Frontal cortex (tissue), 4 donors: ENCODE data around the gene CHL1. TPM values are rescaled to one million over a fixed set of nuclear protein-coding genes. Genes with fewer than 3 reads are reported as not detected.
A peak's percentile ranks its signal among the peaks of the same experiment; 100 is the strongest.

Source experiments
- DNase-seq, 2 donors: peaks; one replicate each; pipeline ENCODE4 v3.0.0; 2012; ENCODE audit warnings: low spot score in 2 of 2
- FAIRE-seq: peaks from 2 replicates; lab custom pipeline; 2012; peaks lifted over from hg19 to GRCh38; lab: Jason Lieb, UNC
- total RNA-seq: library from RNA; depleted of rRNA; stranded (reverse); fragments of >200 nt; gene quantifications from one replicate; pipeline ENCODE4 v1.2.3, GENCODE V29; 2014
- donor health status: control.
- donor health status: control.
- donor health status: control.

CHL1 gene
- total RNA-seq, 1 donor from 2014 or later: 1,010 TPM

- no peak for DNase-seq
- no peak for FAIRE-seq
Observed at GRCh38 chr3:318903-319302, 122.3 kb downstream of the CHL1 start.

GRCh38 chr3:324423-324822 lies 127.9 kb downstream of the CHL1 start:
- DNase-seq (no peak), FAIRE-seq (no peak)

- DNase-seq (no peak), FAIRE-seq (peak; percentile 26)
Observed at GRCh38 chr3:325495-325894, 128.9 kb downstream of the CHL1 start.

GRCh38 chr3:330494-331115 lies 134.0 kb downstream of the CHL1 start:
- FAIRE-seq (no peak), DNase-seq (no peak)

GRCh38 chr3:331881-332280 lies 135.3 kb downstream of the CHL1 start:
- no peak for FAIRE-seq
- DNase-seq: no peak

- FAIRE-seq: no peak
Observed at GRCh38 chr3:332701-333100, 136.1 kb downstream of the CHL1 start.

GRCh38 chr3:335240-335639 lies 138.7 kb downstream of the CHL1 start:
- no peak for FAIRE-seq
- DNase-seq: no peak

More at GRCh38 chr3:332701-333100, 136.1 kb downstream of the CHL1 start:
- DNase-seq: no peak

DNA sequence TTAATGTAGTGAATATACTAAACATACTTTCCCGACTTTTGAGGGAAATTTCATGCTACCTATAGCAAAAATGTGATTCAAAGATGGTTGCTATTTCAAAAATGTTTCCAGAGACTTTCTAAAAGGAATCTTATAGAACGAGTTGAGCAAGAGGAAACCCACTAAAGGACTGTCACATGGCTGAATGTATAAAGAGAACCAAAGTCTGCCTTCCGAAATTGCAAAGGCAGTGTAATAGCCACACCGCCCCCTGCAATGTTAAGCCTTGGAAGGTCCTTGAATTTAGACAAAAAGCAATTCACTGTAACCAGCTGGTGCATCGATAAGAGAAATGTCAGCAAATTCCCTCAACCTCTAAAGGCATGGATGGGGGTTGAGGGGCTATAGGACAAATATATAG lies 142.8 kb downstream of the CHL1 start:
- FAIRE-seq: no peak
- no peak for DNase-seq

GRCh38 chr3:341998-342397 lies 145.4 kb downstream of the CHL1 start:
- DNase-seq: no peak
- FAIRE-seq: no peak

DNA sequence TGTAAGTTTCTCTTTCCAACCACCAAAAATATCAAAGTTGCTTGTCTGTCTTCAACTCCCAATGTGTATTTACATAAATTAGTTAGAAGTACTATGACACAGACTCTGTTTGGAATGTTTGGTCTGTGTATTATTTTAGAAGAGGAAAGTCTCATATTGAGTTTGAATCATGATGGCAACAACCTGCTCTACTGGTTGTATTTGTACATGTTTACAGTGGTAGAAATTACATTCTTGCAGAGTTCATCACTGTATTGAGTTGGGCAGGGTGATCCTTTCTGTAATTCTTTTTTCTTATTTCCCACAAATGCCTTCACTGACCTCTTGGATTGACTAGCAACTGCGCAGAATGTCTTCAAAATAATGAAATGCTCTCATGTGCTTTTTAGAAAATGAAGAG lies 149.6 kb downstream of the CHL1 start:
- DNase-seq: no peak
- no peak for FAIRE-seq

- FAIRE-seq (no peak), DNase-seq (no peak)
Observed at GRCh38 chr3:347581-347980, 151.0 kb downstream of the CHL1 start.

DNA sequence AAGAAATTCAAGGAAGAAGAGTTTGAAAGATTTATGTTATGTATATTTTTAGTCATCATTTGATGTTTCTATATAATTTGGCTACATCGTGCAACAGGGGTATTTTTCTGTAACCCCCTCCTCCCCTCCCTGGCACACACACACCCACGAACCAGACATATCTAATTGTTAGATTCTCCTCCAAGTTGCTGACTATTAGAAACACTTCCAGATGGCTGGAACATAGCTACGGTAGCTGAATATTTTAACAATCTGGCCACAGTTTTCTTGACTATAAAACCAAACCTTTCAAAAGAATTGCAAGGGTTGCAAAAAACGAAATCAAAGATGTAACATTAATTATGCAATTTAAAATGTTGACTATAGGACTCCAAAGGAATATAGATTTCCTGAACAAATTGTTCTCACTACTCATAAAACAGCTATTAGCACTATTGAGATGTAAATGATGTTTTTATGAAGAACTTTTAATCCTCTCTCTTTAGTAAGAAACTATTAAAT lies 154.4 kb downstream of the CHL1 start:
- DNase-seq: no peak
- FAIRE-seq: no peak

GRCh38 chr3:352599-352998 lies 156.0 kb downstream of the CHL1 start:
- no peak for DNase-seq
- FAIRE-seq: no peak

DNA sequence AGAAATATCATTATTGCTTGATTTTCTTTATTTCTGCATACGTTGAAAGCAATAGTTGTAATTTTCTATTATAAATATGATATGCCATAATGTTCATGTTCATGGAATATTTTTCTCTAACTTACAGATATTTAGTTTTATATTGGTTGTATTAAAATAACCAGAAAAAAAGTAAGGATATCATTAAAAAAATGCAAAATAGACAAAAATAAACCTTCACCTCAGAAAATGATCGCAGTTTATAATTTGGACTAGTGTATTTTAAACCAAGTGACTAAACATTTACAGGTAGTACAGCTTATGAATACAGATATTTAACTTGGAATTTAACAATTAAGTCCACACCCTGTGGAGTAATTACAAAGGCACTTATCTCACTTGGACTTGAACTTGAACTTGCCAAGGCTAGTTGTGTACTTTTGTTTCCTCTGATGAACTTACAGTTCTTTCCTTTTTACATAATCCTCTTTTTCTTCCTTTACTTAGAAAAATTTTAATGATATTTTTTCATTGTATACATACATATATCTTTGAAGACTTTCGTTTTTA lies 156.7 kb downstream of the CHL1 start:
- DNase-seq (no peak), FAIRE-seq (no peak)

DNA sequence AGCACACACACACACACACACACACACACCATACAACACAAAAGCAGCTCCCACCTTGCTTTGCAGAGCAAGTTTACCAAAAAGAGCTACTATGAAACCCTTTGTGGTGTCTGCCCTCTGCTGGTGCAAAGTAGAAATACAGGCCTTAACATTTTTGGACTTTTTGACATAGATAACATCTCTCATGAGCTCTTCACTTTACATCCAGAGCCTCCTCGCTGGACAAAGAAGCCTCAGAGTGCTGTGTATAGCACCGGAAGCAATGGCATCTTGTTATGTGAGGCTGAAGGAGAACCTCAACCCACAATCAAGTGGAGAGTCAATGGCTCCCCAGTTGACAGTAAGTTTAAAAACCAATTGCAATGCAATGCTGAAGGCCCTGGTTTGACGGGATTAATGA lies 157.9 kb downstream of the CHL1 start:
- FAIRE-seq: no peak
- DNase-seq: no peak

GRCh38 chr3:355622-356021 lies 159.1 kb downstream of the CHL1 start:
- FAIRE-seq: no peak
- DNase-seq: no peak

GRCh38 chr3:356952-357351 lies 160.4 kb downstream of the CHL1 start:
- FAIRE-seq: no peak

DNA sequence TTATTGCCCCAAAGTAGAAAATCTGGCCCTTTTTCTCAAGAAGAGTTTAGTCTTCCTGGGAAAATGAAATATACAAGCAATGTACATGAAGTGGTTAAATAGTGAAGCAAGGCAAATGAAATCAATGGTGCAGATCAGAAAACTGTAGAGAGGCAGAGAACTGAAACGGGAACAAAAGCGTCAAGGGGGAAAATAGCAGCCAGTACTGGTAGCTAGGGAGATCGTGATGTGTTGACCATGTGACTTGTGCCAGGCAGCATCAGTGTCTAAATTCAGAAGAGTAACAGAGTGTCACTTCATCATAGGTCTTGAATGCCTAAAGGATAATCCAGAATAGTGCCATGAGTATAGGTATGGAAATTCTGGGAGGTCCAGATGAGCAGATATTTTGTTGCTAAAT lies 163.1 kb downstream of the CHL1 start:
- FAIRE-seq (no peak), DNase-seq (no peak)

More at GRCh38 chr3:356952-357351, 160.4 kb downstream of the CHL1 start:
- no peak for DNase-seq

GRCh38 chr3:362681-363338 lies 166.2 kb downstream of the CHL1 start:
- no peak for FAIRE-seq
- DNase-seq: no peak

- no peak for FAIRE-seq
- DNase-seq: no peak
Observed at GRCh38 chr3:364287-364686, 167.7 kb downstream of the CHL1 start.

DNA sequence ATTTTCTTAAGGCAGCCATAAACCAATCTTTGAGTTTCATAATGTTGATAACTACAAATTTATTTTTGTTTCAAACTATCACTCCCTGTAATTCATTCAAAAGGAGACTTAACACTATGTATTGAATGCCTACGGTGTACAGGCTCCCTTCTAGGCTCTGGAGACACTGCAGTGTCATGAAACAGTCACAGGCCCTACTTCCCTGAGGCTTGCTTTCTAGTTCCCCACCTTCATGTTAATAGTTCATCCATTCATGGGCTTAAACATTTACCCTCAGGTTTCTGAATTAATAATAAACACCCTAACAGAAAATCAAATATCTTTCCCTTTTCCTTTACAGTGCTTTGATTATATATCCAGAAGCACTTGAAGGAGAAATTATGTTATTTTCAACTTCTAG lies 168.7 kb downstream of the CHL1 start:
- no peak for DNase-seq
- no peak for FAIRE-seq
